ENCODE results near the gene POU6F2. TPM values are rescaled to one million over a fixed set of nuclear protein-coding genes. Genes with fewer than 3 reads are reported as not detected.

POU6F2 gene
- total RNA-seq, 1 experiment from 2014 or later: 0.64 TPM

- no TSS peak for BruUV-seq (replicated peaks)
- no peaks in the 10 kb centered on the region for H3K9me3 Mint-ChIP-seq (ENCODE audit: low read depth, unreplicated experiment)
Measured at GRCh38 chr7:39293056-39293823, 315.5 kb downstream of the POU6F2 start.

DNA sequence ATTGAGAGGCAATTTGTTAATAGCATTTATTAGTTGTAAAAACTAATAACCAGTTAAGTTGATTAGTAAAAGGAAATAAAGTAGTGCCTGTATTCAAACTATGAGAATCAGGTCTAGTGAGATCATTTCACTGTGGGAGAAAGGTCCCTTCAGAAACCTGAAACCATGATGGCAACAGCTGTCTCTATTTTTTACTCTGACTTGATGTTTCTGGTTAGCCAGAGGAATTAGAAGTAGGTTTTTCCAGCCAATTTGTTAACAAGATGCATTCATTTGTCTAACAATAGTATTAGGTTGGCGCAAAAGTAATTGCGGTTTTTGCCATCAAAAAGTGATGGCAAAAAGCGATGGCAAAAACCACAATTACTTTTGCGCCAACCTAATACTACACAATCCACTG lies 316.3 kb downstream of the POU6F2 start:
- Mint-ChIP-seq H3K27ac (ENCODE audit: unreplicated experiment) (no peak overlapping the region), H3K4me1 (ENCODE audit: low read depth, unreplicated experiment) (no peaks in the 10 kb centered on the region), H3K9me3 (ENCODE audit: low read depth, unreplicated experiment) (no peaks in the 10 kb centered on the region), H3K36me3 (ENCODE audit: insufficient read depth, unreplicated experiment) (no peaks in the 10 kb centered on the region), H3K27me3 (ENCODE audit: unreplicated experiment) (peaks cover 6% of the 10 kb centered on the region), H3K4me3 (ENCODE audit: low read depth, unreplicated experiment) (no peak overlapping the region)
- no peak for DNase-seq
- no peak for TF ChIP-seq CTCF (IDR thresholded peaks at IDR 0.05; ENCODE audit: unreplicated experiment)
- intact Hi-C loops (cut with micrococcal nuclease; ENCODE audit: unreplicated experiment): no loop called here
- BruUV-seq (replicated peaks): no TSS peak
- CTCF ChIA-PET: no interaction called here

More at GRCh38 chr7:39293056-39293823, 315.5 kb downstream of the POU6F2 start:
- no peaks in the 10 kb centered on the region for H3K36me3 Mint-ChIP-seq (ENCODE audit: insufficient read depth, unreplicated experiment)
- CTCF ChIA-PET: no interaction called here
- DNase-seq: no peak
- H3K4me1 Mint-ChIP-seq (ENCODE audit: low read depth, unreplicated experiment): no peaks in the 10 kb centered on the region
- no peak overlapping the region for H3K4me3 Mint-ChIP-seq (ENCODE audit: low read depth, unreplicated experiment)
- H3K27me3 Mint-ChIP-seq (ENCODE audit: unreplicated experiment): peaks cover 14% of the 10 kb centered on the region
- H3K27ac Mint-ChIP-seq (ENCODE audit: unreplicated experiment): no peak overlapping the region
- intact Hi-C loops (cut with micrococcal nuclease; ENCODE audit: unreplicated experiment): no loop called here
- TF ChIP-seq CTCF (IDR thresholded peaks at IDR 0.05; ENCODE audit: unreplicated experiment): no peak

GRCh38 chr7:39295796-39296195 lies 318.1 kb downstream of the POU6F2 start:
- no peak overlapping the region for H3K4me3 Mint-ChIP-seq (ENCODE audit: low read depth, unreplicated experiment)
- H3K36me3 Mint-ChIP-seq (ENCODE audit: insufficient read depth, unreplicated experiment): no peaks in the 10 kb centered on the region
- intact Hi-C loops (cut with micrococcal nuclease; ENCODE audit: unreplicated experiment): no loop called here
- no peak for DNase-seq
- no peaks in the 10 kb centered on the region for H3K4me1 Mint-ChIP-seq (ENCODE audit: low read depth, unreplicated experiment)
- BruUV-seq (replicated peaks): no TSS peak
- CTCF ChIA-PET: interaction anchor here (1.0 kb wide), 1 partner anchor 13 kb away, joined by 3 read pairs; no protein-coding TSS in a partner anchor
- H3K9me3 Mint-ChIP-seq (ENCODE audit: low read depth, unreplicated experiment): no peaks in the 10 kb centered on the region
- H3K27ac Mint-ChIP-seq (ENCODE audit: unreplicated experiment): no peak overlapping the region
- H3K27me3 Mint-ChIP-seq (ENCODE audit: unreplicated experiment): peaks cover 13% of the 10 kb centered on the region
- no peak for TF ChIP-seq CTCF (IDR thresholded peaks at IDR 0.05; ENCODE audit: unreplicated experiment)

DNA sequence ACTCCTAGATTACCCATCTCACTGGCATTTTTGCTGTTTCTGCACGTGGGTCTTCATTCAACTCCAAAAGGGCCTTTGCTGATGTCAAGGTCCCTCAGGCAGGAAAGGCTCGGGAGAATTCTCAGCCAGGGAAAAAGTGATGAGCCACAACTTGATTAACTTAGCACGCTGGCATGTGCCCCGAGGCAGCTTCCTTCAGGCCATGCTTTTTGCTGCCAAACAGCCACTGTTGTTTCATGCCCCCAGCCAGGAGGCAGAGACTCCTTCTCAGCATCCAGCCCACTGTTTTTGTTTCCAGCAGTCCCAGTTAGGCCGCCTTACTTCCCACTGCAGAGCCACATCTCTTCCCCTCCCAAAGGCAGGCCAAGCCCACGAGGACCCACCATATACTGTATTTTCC lies 322.0 kb downstream of the POU6F2 start:
- Mint-ChIP-seq H3K4me1 (ENCODE audit: low read depth, unreplicated experiment) (no peaks in the 10 kb centered on the region), H3K27ac (ENCODE audit: unreplicated experiment) (no peak overlapping the region), H3K36me3 (ENCODE audit: insufficient read depth, unreplicated experiment) (no peaks in the 10 kb centered on the region), H3K27me3 (ENCODE audit: unreplicated experiment) (peaks cover 39% of the 10 kb centered on the region), H3K4me3 (ENCODE audit: low read depth, unreplicated experiment) (no peak overlapping the region), H3K9me3 (ENCODE audit: low read depth, unreplicated experiment) (no peaks in the 10 kb centered on the region)
- BruUV-seq (replicated peaks): no TSS peak
- CTCF ChIA-PET: no interaction called here
- no peak for DNase-seq
- TF ChIP-seq CTCF (IDR thresholded peaks at IDR 0.05; ENCODE audit: unreplicated experiment): no peak
- intact Hi-C loops (cut with micrococcal nuclease; ENCODE audit: unreplicated experiment): no loop called here
